GM23248 (cell line): ENCODE data around the gene CT47A1.
"Not testable (repeated sequence)": the region's sequence is repeated elsewhere in the genome, so short reads cannot be mapped to it uniquely, and the experiment has no call there.

Experiments used
- EZH2 ChIP-seq: fragments of 200-600 bp; sonication (generic); IDR thresholded peaks from 2 replicates; pipeline ENCODE4 v1.6.1; 2018; ENCODE audit warnings: antibody characterized with exemption, mild to moderate bottlenecking; ENCODE audit not compliant: insufficient read depth, poor library complexity, severe bottlenecking
- EZH2phosphoT487 ChIP-seq: fragments of 200-600 bp; sonication (generic); IDR thresholded peaks from 2 replicates; pipeline ENCODE4 v1.6.1; 2018; ENCODE audit warnings: antibody characterized with exemption, moderate library complexity, mild to moderate bottlenecking, low read depth; ENCODE audit not compliant: insufficient read depth

- not testable (repeated sequence) for TF ChIP-seq EZH2, EZH2phosphoT487
Observed at GRCh38 chrX:120956500-120956899, 29.1 kb downstream of the CT47A1 start, which contains the start of gene CT47A7.
